Natural killer cell (primary cell): ENCODE results near the gene PTPRN2. TPM values are rescaled to one million over a fixed set of nuclear protein-coding genes. Genes with fewer than 3 reads are reported as not detected.
"Not testable (repeated sequence)": the region's sequence is repeated elsewhere in the genome, so short reads cannot be mapped to it uniquely, and the experiment has no call there.

Source experiments
- ATAC-seq, 3 donors: fragments of 150-1000 bp in 2 of 3; fragments of 200-7000 bp in 1 of 3; cut with Tn5 transposase; 1 replicate in 1 of 3; 2 replicates in 2 of 3; pipeline ENCODE4 v1.10.0; 2021; ENCODE audit warnings: mild to moderate bottlenecking in 2 of 3, moderate library complexity in 2 of 3
- DNase-seq, 2 donors: peaks; one replicate each; pipeline versions ENCODE4 v3.0.0 to v3.0.0-alpha.2; 2013 to 2021; ENCODE audit warnings: mixed read lengths in 1 of 2
- H3K27ac ChIP-seq: one replicate; pipeline ENCODE4 v1.5.1; 2013; ENCODE audit warnings: mild to moderate bottlenecking, low read length
- H3K27me3 ChIP-seq: one replicate; pipeline ENCODE4 v1.6.1; 2013; ENCODE audit warnings: low read length; ENCODE audit not compliant: control insufficient read depth, insufficient read depth
- H3K36me3 ChIP-seq: one replicate; pipeline ENCODE4 v1.6.1; 2013; ENCODE audit warnings: low read length; ENCODE audit not compliant: control insufficient read depth, insufficient read depth
- H3K4me1 ChIP-seq: one replicate; pipeline ENCODE4 v1.6.1; 2013; ENCODE audit warnings: low read length; ENCODE audit not compliant: control insufficient read depth, insufficient read depth
- H3K4me3 ChIP-seq: one replicate; pipeline ENCODE4 v1.5.1; 2013; ENCODE audit warnings: low read length
- H3K9me3 ChIP-seq: one replicate; pipeline ENCODE4 v1.6.1; 2013; ENCODE audit warnings: low read length; ENCODE audit not compliant: control insufficient read depth, insufficient read depth
- H3K27ac Mint-ChIP-seq, 2 donors: one replicate each; pipeline ENCODE4 v1.8.0; 2022; ENCODE audit warnings: mild to moderate bottlenecking in 2 of 2, mixed read lengths in 2 of 2, moderate library complexity in 1 of 2
- H3K27me3 Mint-ChIP-seq, 2 donors: one replicate each; pipeline ENCODE4 v1.8.0; 2022; ENCODE audit warnings: low read depth in 2 of 2, mixed read lengths in 2 of 2
- H3K36me3 Mint-ChIP-seq: one replicate; pipeline ENCODE4 v1.8.0; 2022; ENCODE audit warnings: mixed read lengths
- H3K4me1 Mint-ChIP-seq, 2 donors: one replicate each; pipeline ENCODE4 v1.8.0; 2022; ENCODE audit warnings: mixed read lengths in 2 of 2
- H3K4me3 Mint-ChIP-seq: one replicate; pipeline ENCODE4 v1.8.0; 2022; ENCODE audit warnings: mild to moderate bottlenecking, moderate library complexity, mixed read lengths
- H3K9me3 Mint-ChIP-seq, 2 donors: one replicate each; pipeline ENCODE4 v1.8.0; 2022; ENCODE audit warnings: mixed read lengths in 2 of 2
- WGBS: methylation state at CpG from one replicate; pipeline ENCODE4 v1.1.7; 2013; ENCODE audit warnings: missing lambda C conversion rate; ENCODE audit not compliant: insufficient coverage; 5-methylcytosine and 5-hydroxymethylcytosine counted together
- intact Hi-C: fragments of 100-400 bp; cut with micrococcal nuclease; formaldehyde crosslinking; loops from one replicate; pipeline ENCODE4 v1.14.2; 2022
- total RNA-seq, 4 donors: library from RNA; stranded (reverse); fragments of 120-200 nt in 1 of 4; gene quantifications; one replicate each; pipeline versions ENCODE4 v1.2.3 to v1.2.4, GENCODE V29; 2013 to 2022
- TF ChIP-seq, protein P1 (sequence below): fragments of 200-600 bp; IDR thresholded peaks from one replicate; pipeline ENCODE4 v1.8.0; 2022; ENCODE audit warnings: antibody characterized with exemption

The PTPRN2 gene
- total RNA-seq, 3 donors from 2014 or later (not counting 1 experiment from before 2014, with no cell fraction given) = 1.3 to 2.5 (median 1.9) TPM

DNA sequence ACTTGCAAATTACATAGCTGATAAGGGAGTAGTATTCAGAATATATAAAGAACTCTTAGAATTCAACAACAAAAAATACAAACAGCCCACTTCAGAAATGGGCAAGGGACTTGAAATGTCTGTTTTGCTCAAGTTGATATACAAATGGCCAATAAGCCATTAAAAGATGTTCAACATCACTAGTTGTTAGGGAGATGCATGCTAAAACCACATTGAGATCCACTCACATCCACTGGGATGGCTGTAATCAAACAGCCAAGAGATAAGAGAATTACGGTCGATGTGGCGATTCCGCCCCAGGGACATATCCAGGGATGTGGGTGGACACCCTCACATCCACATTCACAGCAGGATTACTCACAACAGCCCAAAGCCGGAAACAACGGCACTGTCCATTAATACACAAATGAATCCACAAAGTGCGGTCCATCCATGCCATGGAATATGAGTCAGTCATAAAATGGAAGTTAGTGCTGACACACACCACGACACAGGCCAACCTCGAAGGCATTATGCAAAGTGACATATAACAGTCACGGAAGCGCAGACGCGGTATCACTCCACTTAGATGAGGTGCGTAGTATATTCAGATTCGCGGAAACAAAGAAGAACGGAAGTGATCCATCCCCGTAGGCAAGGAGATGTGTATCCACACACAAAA lies 1023.0 kb downstream of the PTPRN2 start:
- Histone ChIP-seq H3K9me3 (no peaks in the 10 kb centered on the region), H3K27ac (no peak overlapping the region), H3K36me3 (no peaks in the 10 kb centered on the region), H3K4me3 (no peak overlapping the region), H3K27me3 (no peaks in the 10 kb centered on the region), H3K4me1 (peaks cover 22% of the 10 kb centered on the region)
- Mint-ChIP-seq H3K27ac (no peak overlapping the region), H3K27me3 (no peaks in the 10 kb centered on the region), H3K4me1 (peaks cover 29 to 35% of the 10 kb centered on the region in 2 donors), H3K36me3 (no peaks in the 10 kb centered on the region), H3K9me3 (no peaks in the 10 kb centered on the region), H3K4me3 (no peak overlapping the region)
- DNase-seq (no peak), ATAC-seq (no peak)
- intact Hi-C loops = no loop called here
- TF ChIP-seq, protein P1, sequence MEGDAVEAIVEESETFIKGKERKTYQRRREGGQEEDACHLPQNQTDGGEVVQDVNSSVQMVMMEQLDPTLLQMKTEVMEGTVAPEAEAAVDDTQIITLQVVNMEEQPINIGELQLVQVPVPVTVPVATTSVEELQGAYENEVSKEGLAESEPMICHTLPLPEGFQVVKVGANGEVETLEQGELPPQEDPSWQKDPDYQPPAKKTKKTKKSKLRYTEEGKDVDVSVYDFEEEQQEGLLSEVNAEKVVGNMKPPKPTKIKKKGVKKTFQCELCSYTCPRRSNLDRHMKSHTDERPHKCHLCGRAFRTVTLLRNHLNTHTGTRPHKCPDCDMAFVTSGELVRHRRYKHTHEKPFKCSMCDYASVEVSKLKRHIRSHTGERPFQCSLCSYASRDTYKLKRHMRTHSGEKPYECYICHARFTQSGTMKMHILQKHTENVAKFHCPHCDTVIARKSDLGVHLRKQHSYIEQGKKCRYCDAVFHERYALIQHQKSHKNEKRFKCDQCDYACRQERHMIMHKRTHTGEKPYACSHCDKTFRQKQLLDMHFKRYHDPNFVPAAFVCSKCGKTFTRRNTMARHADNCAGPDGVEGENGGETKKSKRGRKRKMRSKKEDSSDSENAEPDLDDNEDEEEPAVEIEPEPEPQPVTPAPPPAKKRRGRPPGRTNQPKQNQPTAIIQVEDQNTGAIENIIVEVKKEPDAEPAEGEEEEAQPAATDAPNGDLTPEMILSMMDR = no peak
- WGBS = 95% methylated on average over 18 of the region's 18 CpGs

DNA sequence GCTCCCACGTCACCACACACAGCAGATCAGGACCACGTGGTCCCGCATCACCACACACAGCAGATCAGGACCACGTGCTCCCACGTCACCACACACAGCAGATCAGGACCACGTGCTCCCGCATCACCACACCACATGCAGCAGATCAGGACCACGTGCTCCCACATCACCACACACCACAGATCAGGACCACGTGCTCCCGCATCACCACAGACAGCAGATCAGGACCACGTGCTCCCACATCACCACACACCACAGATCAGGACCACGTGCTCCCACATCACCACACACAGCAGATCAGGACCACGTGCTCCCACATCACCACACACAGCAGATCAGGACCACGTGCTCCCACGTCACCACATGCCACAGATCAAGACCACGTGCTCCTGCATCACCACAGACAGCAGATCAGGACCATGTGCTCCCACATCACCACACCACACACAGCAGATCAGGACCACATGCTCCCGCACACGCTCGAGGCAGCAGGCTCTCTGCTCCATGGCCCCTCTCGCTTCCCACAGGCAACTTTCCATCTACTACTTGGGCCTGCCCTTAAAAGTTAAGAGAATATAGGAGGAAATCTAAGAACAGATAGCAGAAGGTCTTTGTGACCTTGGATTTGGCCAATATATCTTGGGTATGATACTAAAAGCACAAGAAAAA lies 1024.0 kb downstream of the PTPRN2 start:
- H3K27me3 Mint-ChIP-seq, H3K36me3 ChIP-seq, H3K36me3 Mint-ChIP-seq, H3K4me3 Mint-ChIP-seq, H3K9me3 Mint-ChIP-seq, H3K27ac ChIP-seq, H3K9me3 ChIP-seq, H3K4me3 ChIP-seq, H3K27me3 ChIP-seq, DNase-seq, ATAC-seq, H3K27ac Mint-ChIP-seq, intact Hi-C loops: not testable (repeated sequence)
- H3K4me1 ChIP-seq = peaks cover 12% of the 10 kb centered on the region
- peaks cover 21 to 24% of the 10 kb centered on the region in 2 donors for H3K4me1 Mint-ChIP-seq
- WGBS = 90% methylated on average over 17 of the region's 20 CpGs

DNA sequence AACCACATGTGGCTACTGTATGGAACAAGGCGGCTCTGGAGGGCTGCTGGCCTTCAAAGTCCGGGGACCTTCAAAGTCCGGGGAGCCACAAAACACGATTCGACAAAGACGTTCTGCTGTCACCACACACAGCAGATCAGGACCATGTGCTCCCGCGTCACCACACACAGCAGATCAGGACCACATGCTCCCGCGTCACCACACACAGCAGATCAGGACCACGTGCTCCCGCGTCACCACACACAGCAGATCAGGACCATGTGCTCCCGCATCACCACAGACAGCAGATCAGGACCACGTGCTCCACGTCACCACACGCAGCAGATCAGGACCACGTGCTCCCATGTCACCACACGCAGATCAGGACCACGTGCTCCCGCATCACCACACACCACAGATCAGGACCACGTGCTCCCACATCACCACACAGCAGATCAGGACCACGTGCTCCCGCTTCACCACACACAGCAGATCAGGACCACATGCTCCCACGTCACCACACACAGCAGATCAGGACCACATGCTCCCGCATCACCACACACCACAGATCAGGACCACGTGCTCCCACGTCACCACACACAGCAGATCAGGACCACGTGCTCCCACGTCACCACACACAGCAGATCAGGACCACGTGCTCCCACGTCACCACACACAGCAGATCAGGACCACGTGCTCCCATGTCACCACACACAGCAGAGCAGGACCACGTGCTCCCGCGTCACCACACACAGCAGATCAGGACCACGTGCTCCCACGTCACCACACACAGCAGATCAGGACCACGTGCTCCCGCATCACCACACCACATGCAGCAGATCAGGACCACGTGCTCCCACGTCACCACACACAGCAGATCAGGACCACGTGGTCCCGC lies 1024.9 kb downstream of the PTPRN2 start:
- H3K9me3 Mint-ChIP-seq, DNase-seq, H3K9me3 ChIP-seq, intact Hi-C loops, H3K4me1 ChIP-seq, H3K36me3 Mint-ChIP-seq, H3K27me3 ChIP-seq, H3K4me3 ChIP-seq, ATAC-seq, H3K4me3 Mint-ChIP-seq, H3K36me3 ChIP-seq, H3K27me3 Mint-ChIP-seq, H3K27ac ChIP-seq, H3K27ac Mint-ChIP-seq: not testable (repeated sequence)
- peaks cover 12 to 16% of the 10 kb centered on the region in 2 donors for H3K4me1 Mint-ChIP-seq
- 95% methylated on average over 30 of the region's 44 CpGs for WGBS

DNA sequence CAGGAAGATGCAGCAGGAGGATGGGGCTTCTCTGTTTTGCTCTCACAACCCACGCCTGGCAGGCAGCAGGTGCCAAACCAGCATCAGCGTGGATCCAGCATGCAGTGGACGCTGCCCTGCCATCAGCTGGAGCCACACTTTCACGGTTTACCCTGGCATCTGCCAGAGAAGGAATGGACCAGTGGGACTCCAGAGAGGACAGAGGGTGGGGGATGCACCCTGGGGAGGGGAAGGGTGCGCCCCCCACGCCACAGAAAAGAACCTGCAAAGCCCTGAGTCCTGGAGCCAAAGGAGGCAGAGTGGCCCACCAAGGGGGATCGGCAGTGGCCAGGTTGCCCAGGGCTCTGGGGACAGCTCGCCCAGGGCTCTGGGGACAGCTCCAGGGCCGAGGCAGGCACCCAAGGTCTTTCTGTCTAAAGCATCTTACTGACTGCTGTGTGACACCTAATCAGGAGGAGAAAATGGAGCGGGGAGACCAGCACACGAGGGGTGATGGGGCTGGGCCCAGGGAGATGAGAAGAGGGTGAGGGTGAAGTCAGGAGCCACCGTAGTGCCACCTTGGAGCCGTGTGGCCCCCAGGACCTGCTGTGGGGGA lies 1025.7 kb downstream of the PTPRN2 start:
- H3K9me3 Mint-ChIP-seq = no peaks in the 10 kb centered on the region
- ATAC-seq = no peak

More for the DNA sequence above, 1025.7 kb downstream of the PTPRN2 start:
- Histone ChIP-seq H3K27ac (no peak overlapping the region), H3K27me3 (no peaks in the 10 kb centered on the region), H3K9me3 (no peaks in the 10 kb centered on the region), H3K36me3 (no peaks in the 10 kb centered on the region), H3K4me1 (no peaks in the 10 kb centered on the region), H3K4me3 (no peak overlapping the region)
- Mint-ChIP-seq H3K4me1 (peaks cover 4 to 7% of the 10 kb centered on the region in 2 donors), H3K4me3 (no peak overlapping the region), H3K27me3 (no peaks in the 10 kb centered on the region), H3K36me3 (no peaks in the 10 kb centered on the region), H3K27ac (no peak overlapping the region)
- no peak for DNase-seq
- TF ChIP-seq, protein P1 = no peak
- 89% methylated on average over 13 of the region's 13 CpGs for WGBS
- intact Hi-C loops = no loop called here
